Spleen (tissue), 7 donors: ENCODE results near the gene RFPL3.

Experiments used
- CTCF ChIP-seq, 11 experiments: fragments of 200-600 bp in 7 of 11; fragments of 450-650 bp in 4 of 11; sonication (generic) in 4 of 11; IDR thresholded peaks in 8 of 11; conservative IDR thresholded peaks in 3 of 11; 1 replicate in 7 of 11; 2 replicates in 4 of 11; pipeline versions ENCODE4 v1.4.0 to v1.8.0; 2016 to 2021; ENCODE audit warnings: antibody characterized with exemption in 11 of 11, inconsistent platforms in 4 of 11, mild to moderate bottlenecking in 1 of 11
- POLR2A ChIP-seq, 3 donors: fragments of 450-650 bp; IDR thresholded peaks; one replicate each; pipeline ENCODE4 v1.5.1; 2017; ENCODE audit warnings: antibody characterized with exemption in 3 of 3, mild to moderate bottlenecking in 1 of 3
- donor health status: DM: no; HTN: no; CAD: no; lungs with moderate emphysema.
- donor health status: DM: no; HTN: no; CAD: no.
- donor health status: DM: no; HTN: no; CAD: no.

DNA sequence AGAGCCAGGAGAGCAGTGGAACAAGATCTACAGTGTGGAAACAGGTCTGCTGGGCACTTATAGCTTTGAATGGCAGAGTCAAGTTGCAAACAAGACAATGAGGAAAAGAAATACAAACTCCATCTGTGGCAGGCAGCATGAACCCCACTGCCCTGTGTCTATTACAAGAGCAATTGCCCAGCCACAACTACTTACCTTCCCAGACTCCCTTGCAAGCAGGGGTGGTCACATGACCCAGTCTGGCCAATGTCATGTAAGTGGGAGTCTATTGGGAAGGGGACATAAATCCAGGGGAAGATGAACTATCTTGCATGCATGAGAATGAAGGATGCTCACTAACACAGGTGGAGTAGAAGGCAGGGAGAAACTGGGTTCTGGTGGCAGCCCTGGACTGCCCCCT is 44.1 kb upstream of the RFPL3 start:
- TF ChIP-seq POLR2A (IDR thresholded peaks at IDR 0.05) (no peak), CTCF (IDR thresholded peaks at IDR 0.05 in 8 of 11, conservative IDR thresholded peaks at IDR 0.05 in 3 of 11) (no peak)
